H1 (cell line): ENCODE measurements around the gene SIRT7. TPM values are rescaled to one million over a fixed set of nuclear protein-coding genes. Genes with fewer than 3 reads are reported as not detected.

Experiments
- BCL11A ChIP-seq, 2 experiments: IDR thresholded peaks; one replicate each; pipeline ENCODE4 v1.6.1; 2011; ENCODE audit warnings: low read depth in 2 of 2, low read length in 2 of 2, mild to moderate bottlenecking in 2 of 2
- CEBPB ChIP-seq: IDR thresholded peaks from 2 replicates; pipeline ENCODE4 v1.6.1; 2012; ENCODE audit warnings: low read depth, low read length
- GTF2F1 ChIP-seq: IDR thresholded peaks from 2 replicates; pipeline ENCODE4 v1.6.1; 2012; ENCODE audit warnings: low read depth, low read length, improper control_type of control experiment, borderline replicate concordance
- SP4 ChIP-seq: IDR thresholded peaks from 2 replicates; pipeline ENCODE4 v1.6.1; 2012; ENCODE audit warnings: low read length, inconsistent platforms
- polyA plus RNA-seq, 7 experiments: library from polyadenylated mRNA; depleted of rRNA in 3 of 7; stranded (reverse) in 5 of 7; unstranded in 2 of 7; fragments of >200 nt in 5 of 7; fragments of 200-250 nt in 2 of 7; gene quantifications; 1 replicate in 5 of 7; 2 replicates in 1 of 7; 4 replicates in 1 of 7; pipeline versions ENCODE4 v1.2.1 to v1.2.3, GENCODE V29; 2011 to 2013; ENCODE audit warnings: missing spikeins in 2 of 7, mixed read lengths in 2 of 7
- total RNA-seq: library from RNA; stranded (reverse); fragmentation: NEBNext Ultra II Directional; extraction: Animal tissue kit (Norgen Biotek cat#: 25700); gene quantifications from 2 replicates; pipeline ENCODE4 v1.2.1, GENCODE V29; 2021

SIRT7 gene
- total and polyA plus RNA-seq, 2 of the 8 experiments (the other 6 are each of a cell fraction or from before 2014, with no cell fraction given) = 5.8 to 16.6 TPM

DNA sequence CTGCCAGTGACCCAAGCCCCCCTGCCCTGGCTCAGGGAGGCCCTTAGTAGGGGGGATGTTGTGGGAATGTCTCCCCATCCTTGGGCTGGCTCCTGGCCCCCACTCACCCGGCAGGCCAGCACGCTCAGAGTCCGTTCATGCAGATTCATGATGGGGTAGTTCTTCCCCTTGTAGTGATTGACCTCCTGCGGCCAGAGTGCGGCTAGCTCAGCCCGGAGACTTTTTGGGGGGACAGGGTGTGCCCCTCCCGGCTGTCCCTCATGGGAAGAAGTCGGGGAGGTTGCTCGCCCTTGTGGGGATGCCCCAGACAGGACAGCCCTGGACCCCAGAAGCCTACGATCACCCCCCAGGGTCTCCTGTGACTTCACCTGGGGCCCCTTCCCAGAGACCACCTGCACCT lies 12.0 kb downstream of the SIRT7 start (continued):
- no peak for TF ChIP-seq GTF2F1
- no peak for TF ChIP-seq SP4
- TF ChIP-seq CEBPB = no peak
- no peak for TF ChIP-seq BCL11A (IDR thresholded peaks at IDR 0.05; ENCODE audit: low read depth in 2 of 2, low read length in 2 of 2)
- TF ChIP-seq, all 59 proteins: peak for 0
